ENCODE measurements around the gene ACSM3. TPM values are rescaled to one million over a fixed set of nuclear protein-coding genes. Genes with fewer than 3 reads are reported as not detected.
"Not testable (repeated sequence)": the region's sequence is repeated elsewhere in the genome, so short reads cannot be mapped to it uniquely, and the experiment has no call there.

ACSM3 gene
- total and polyA plus RNA-seq, 3 donors from 2014 or later = 41.1 to 120 (median 68.0) TPM

DNA sequence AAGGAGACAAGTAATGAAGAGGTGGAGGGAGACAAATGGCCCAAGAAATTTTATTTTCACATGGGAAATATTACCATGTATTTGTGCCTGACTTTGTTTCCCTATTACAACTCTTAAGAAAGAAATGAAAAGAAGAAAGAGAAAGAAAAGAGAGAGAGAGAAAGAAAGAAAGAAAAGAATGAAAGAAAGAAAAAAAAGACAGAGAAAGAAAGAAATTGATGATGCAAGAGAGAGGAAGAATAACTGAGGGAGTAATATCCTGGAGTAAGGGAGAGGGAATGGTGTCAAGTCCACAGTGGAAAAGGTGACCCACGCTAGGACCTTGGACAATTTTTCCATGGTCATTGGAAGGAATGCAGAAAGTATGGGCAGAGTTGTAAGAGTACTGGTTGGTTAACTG lies 10.1 kb upstream of the ACSM3 start:
- H3K27ac ChIP-seq = no peak overlapping the region
- no peaks in the 10 kb centered on the region for H3K27me3 ChIP-seq
- no peak for DNase-seq
- H3K9me3 ChIP-seq = no peaks in the 10 kb centered on the region
- H3K4me3 ChIP-seq = no peak overlapping the region
- 77 to 82% methylated on average over 1 of the region's 1 CpG for WGBS, 2 donors
- H3K4me1 ChIP-seq = no peaks in the 10 kb centered on the region
- H3K36me3 ChIP-seq (ENCODE audit: low read depth, missing control alignments) = no peaks in the 10 kb centered on the region
- TF ChIP-seq, protein P1, sequence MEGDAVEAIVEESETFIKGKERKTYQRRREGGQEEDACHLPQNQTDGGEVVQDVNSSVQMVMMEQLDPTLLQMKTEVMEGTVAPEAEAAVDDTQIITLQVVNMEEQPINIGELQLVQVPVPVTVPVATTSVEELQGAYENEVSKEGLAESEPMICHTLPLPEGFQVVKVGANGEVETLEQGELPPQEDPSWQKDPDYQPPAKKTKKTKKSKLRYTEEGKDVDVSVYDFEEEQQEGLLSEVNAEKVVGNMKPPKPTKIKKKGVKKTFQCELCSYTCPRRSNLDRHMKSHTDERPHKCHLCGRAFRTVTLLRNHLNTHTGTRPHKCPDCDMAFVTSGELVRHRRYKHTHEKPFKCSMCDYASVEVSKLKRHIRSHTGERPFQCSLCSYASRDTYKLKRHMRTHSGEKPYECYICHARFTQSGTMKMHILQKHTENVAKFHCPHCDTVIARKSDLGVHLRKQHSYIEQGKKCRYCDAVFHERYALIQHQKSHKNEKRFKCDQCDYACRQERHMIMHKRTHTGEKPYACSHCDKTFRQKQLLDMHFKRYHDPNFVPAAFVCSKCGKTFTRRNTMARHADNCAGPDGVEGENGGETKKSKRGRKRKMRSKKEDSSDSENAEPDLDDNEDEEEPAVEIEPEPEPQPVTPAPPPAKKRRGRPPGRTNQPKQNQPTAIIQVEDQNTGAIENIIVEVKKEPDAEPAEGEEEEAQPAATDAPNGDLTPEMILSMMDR (IDR thresholded peaks at IDR 0.05) = no peak
- no peak for TF ChIP-seq POLR2A (IDR thresholded peaks at IDR 0.05)
- intact Hi-C loops (cut with DNase I; ENCODE audit: low total_unique reads) = no loop called here

DNA sequence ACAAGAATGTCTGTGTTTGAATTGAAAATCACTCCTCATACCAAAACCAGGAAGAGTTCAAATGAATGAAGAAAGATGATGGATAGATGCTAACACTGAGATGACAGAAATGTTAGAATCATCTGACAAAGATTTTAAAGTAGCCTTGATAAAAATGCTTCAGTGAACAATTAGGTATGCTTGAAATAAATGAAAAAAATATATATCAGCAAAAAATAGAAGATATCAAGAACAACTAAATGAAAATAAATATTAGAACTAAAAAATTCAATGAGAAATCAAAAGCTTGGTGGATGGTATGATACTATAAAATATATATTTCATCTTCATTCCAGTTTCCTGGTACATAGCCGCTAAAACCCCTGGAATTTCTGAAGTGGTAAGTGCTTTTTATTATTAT lies 8.6 kb upstream of the ACSM3 start:
- H3K9me3 ChIP-seq = no peaks in the 10 kb centered on the region
- H3K27ac ChIP-seq = no peak overlapping the region
- no peaks in the 10 kb centered on the region for H3K27me3 ChIP-seq
- no peak overlapping the region for H3K4me3 ChIP-seq
- 93 to 97% methylated on average over 1 of the region's 1 CpG for WGBS, 2 donors
- no peaks in the 10 kb centered on the region for H3K4me1 ChIP-seq
- intact Hi-C loops (cut with DNase I; ENCODE audit: low total_unique reads) = no loop called here
- TF ChIP-seq, protein P1 (IDR thresholded peaks at IDR 0.05) = no peak
- no peak for TF ChIP-seq POLR2A (IDR thresholded peaks at IDR 0.05)
- DNase-seq = no peak
- no peaks in the 10 kb centered on the region for H3K36me3 ChIP-seq (ENCODE audit: low read depth, missing control alignments)

DNA sequence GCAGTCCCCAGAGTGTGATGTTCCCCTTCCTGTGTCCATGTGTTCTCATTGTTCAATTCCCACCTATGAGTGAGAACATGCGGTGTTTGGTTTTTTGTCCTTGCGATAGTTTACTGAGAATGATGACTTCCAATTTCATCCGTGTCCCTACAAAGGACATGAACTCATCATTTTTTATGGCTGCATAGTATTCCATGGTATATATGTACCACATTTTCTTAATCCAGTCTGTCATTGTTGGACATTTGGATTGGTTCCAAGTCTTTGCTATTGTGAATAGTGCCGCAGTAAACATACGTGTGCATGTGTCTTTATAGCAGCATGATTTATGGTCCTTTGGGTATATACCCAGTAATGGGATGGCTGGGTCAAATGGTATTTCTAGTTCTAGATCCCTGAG lies 8.0 kb upstream of the ACSM3 start:
- intact Hi-C loops (cut with DNase I; ENCODE audit: low total_unique reads); H3K4me1 ChIP-seq; H3K27me3 ChIP-seq; H3K9me3 ChIP-seq; H3K36me3 ChIP-seq (ENCODE audit: low read depth, missing control alignments); H3K4me3 ChIP-seq; DNase-seq; H3K27ac ChIP-seq: not testable (repeated sequence)
- WGBS, 2 donors = 89 to 100% methylated on average over 1 to 5 of the region's 5 CpGs

DNA sequence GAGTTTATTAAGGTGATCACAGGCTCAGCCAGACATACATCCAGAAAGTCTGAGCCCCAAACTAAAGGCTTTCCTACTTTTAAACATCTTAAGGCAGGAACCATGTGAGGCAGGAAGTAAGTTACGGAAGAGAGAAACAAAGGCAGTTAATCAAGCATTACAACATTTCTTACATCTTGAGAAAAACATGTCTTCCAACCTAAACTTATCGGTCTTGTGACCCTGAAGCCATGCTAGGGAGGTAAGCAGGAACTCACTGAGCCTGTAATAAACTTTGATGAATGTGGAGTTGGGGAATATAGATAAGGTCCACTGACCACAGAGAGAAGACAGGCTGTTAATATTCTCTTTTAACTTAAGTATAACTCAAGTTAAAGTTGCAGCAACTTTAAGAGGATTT lies 3.5 kb upstream of the ACSM3 start:
- Histone ChIP-seq H3K27me3 (no peaks in the 10 kb centered on the region), H3K4me1 (no peaks in the 10 kb centered on the region), H3K36me3 (ENCODE audit: low read depth, missing control alignments) (no peaks in the 10 kb centered on the region), H3K4me3 (no peak overlapping the region), H3K27ac (no peak overlapping the region), H3K9me3 (no peaks in the 10 kb centered on the region)
- no peak for DNase-seq
- 65 to 84% methylated on average over 2 of the region's 2 CpGs for WGBS, 2 donors
- TF ChIP-seq, protein P1 (IDR thresholded peaks at IDR 0.05) = no peak
- no peak for TF ChIP-seq POLR2A (IDR thresholded peaks at IDR 0.05)
- intact Hi-C loops (cut with DNase I; ENCODE audit: low total_unique reads) = no loop called here

DNA sequence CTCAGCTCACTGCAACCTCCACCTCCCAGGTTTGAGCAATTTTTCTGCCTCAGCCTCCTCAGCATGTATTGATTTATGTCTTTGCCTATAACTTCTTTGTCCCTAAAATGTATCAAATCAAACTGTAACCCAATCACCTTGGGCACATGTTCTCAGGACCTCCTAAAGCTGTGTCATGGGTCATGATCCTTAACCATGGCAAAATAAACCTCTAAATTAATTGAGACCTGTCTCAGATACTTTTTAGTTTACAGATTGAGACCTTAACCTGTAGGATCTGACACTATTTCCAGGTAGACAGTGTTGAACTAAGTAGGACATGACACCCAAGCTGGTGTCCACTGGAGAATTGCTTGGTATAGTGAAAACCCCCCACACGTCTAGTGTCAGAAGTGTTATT lies 2.6 kb upstream of the ACSM3 start:
- H3K9me3 ChIP-seq = no peaks in the 10 kb centered on the region
- no peak overlapping the region for H3K4me3 ChIP-seq
- no peaks in the 10 kb centered on the region for H3K36me3 ChIP-seq (ENCODE audit: low read depth, missing control alignments)
- H3K27me3 ChIP-seq = no peaks in the 10 kb centered on the region
- no peak overlapping the region for H3K27ac ChIP-seq
- intact Hi-C loops (cut with DNase I; ENCODE audit: low total_unique reads) = no loop called here
- DNase-seq = no peak
- no peak for TF ChIP-seq POLR2A (IDR thresholded peaks at IDR 0.05)
- TF ChIP-seq, protein P1 (IDR thresholded peaks at IDR 0.05) = no peak
- 87 to 92% methylated on average over 1 of the region's 1 CpG for WGBS, 2 donors
- no peaks in the 10 kb centered on the region for H3K4me1 ChIP-seq

All from testis (tissue), 3 donors.